Transverse colon (tissue), 1 donor: Measurements from ENCODE around the gene HSFX4.

ENCODE experiments used
- EP300 ChIP-seq: sonication (generic); formaldehyde crosslinking; IDR thresholded peaks from one replicate; pipeline ENCODE4 v1.6.1; 2017; ENCODE audit warnings: antibody characterized with exemption, low read depth
- POLR2A ChIP-seq: fragments of 450-650 bp; IDR thresholded peaks from one replicate; pipeline ENCODE4 v1.6.1; 2016; ENCODE audit warnings: antibody characterized with exemption, mild to moderate bottlenecking, moderate library complexity

DNA sequence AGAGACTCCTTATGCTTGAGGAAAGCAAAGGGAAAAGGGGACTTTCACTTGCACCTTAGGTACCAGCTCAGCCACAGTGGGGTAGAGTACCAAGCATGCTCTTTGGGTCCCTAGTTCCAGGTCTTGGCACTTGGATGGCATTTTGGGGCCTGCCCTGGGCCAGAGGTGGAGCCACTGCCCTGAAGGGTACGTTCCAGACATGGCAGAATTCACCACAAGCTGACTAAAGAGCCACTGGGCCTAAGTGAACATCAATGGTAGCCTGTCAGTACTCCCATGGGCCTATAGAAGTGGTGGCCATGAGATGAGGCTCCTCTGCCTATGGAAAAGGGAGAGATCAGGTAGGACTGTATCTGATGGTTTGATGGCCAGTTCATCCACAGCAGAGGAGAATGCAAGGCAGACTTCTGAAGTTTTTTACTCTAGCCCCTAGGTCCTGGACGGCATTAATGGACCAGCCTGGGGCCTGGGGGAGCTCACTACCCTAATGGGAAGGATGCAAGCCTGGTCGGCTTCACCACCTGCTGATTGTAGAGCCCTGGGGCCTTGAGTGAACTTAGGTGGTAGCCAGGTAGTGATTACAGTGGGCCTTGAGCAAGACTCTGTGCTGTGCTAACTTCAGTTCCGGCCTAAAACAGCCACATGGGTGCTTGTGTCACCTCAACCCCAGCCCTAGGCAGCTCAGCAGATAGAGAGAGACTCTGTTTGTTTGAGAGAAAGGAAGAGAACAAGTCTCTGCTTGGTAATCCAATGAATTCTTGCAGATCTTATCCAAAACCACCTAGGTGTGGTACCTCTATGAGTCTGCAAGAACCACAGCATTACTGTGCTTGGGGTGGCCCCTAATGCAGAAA lies 19.8 kb upstream of the HSFX4 start:
- TF ChIP-seq POLR2A (no peak), EP300 (no peak)
